Measurements from ENCODE around the gene IQSEC2. TPM values are rescaled to one million over a fixed set of nuclear protein-coding genes. Genes with fewer than 3 reads are reported as not detected.

The IQSEC2 gene
- total RNA-seq, 2 experiments from 2014 or later, result 0.21 TPM

- Mint-ChIP-seq H3K4me1 (no peaks in the 10 kb centered on the region), H3K9me3 (ENCODE audit: low read depth) (no peaks in the 10 kb centered on the region), H3K36me3 (ENCODE audit: low read depth) (no peaks in the 10 kb centered on the region), H3K27me3 (no peaks in the 10 kb centered on the region), H3K4me3 (no peak overlapping the region), H3K27ac (no peak overlapping the region)
- DNase-seq (no peak), ATAC-seq (no peak)
- ChIA-PET POLR2A (no interaction called here), CTCF (interaction anchor here (0.6 to 2.7 kb wide), 4 partner anchors 9 to 46 kb away, joined by 3 to 12 read pairs (median 3); no protein-coding TSS in a partner anchor)
- intact Hi-C loops (cut with DNase I, micrococcal nuclease), result no loop called here
Measured at GRCh38 chrX:53253293-53254020, 27.9 kb downstream of the IQSEC2 start.

GRCh38 chrX:53251307-53251706 lies 30.1 kb downstream of the IQSEC2 start:
- ChIA-PET CTCF (interaction anchor here (2.7 kb wide), 1 partner anchor 12 kb away, joined by 12 read pairs; no protein-coding TSS in a partner anchor), POLR2A (no interaction called here)
- H3K27ac Mint-ChIP-seq, result no peak overlapping the region
- no peaks in the 10 kb centered on the region for H3K27me3 Mint-ChIP-seq
- no peaks in the 10 kb centered on the region for H3K4me1 Mint-ChIP-seq
- ATAC-seq (no peak), DNase-seq (no peak)
- H3K9me3 Mint-ChIP-seq (ENCODE audit: low read depth), result no peaks in the 10 kb centered on the region
- intact Hi-C loops (cut with DNase I, micrococcal nuclease), result no loop called here
- H3K4me3 Mint-ChIP-seq, result no peak overlapping the region
- H3K36me3 Mint-ChIP-seq (ENCODE audit: low read depth), result no peaks in the 10 kb centered on the region

DNA sequence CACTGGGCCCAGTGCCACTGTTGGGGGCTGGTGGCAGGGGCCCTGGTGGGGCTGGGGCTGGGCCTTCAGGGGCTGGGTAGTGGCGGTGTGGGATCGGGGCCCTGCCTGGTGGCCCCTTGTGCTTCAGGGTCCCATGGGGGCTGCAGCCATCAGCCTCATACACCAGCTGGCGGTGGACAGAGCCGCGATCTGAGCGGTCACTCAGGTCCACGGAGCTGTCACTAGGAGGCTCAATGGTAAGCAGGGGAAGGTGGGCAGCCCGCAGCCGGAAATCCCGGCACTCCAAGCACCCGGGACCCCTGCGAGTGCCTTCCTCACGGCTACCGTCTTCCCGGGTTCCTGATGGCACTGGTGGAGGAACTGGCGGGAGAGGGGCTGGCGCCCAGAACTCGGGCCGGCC lies 30.8 kb downstream of the IQSEC2 start:
- POLR2A ChIA-PET, result no interaction called here
- no peak overlapping the region for H3K27ac Mint-ChIP-seq
- CTCF ChIA-PET, result interaction anchor here (2.7 kb wide), 1 partner anchor 11 kb away, joined by 12 read pairs; no protein-coding TSS in a partner anchor

GRCh38 chrX:53249408-53250042 lies 31.9 kb downstream of the IQSEC2 start:
- no peaks in the 10 kb centered on the region for H3K27me3 Mint-ChIP-seq
- no peak for DNase-seq
- ATAC-seq, result no peak
- H3K27ac Mint-ChIP-seq, result no peak overlapping the region
- no peaks in the 10 kb centered on the region for H3K36me3 Mint-ChIP-seq (ENCODE audit: low read depth)
- intact Hi-C loops (cut with DNase I, micrococcal nuclease), result no loop called here
- H3K9me3 Mint-ChIP-seq (ENCODE audit: low read depth), result no peaks in the 10 kb centered on the region
- no peak overlapping the region for H3K4me3 Mint-ChIP-seq
- H3K4me1 Mint-ChIP-seq, result no peaks in the 10 kb centered on the region
- ChIA-PET POLR2A (interaction anchor here (0.6 kb wide), 1 partner anchor 1711 kb away, joined by 3 read pairs; no protein-coding TSS in a partner anchor), CTCF (no interaction called here)

More for the DNA sequence above, 30.8 kb downstream of the IQSEC2 start:
- intact Hi-C loops (cut with DNase I, micrococcal nuclease), result no loop called here
- ATAC-seq (no peak), DNase-seq (no peak)
- Mint-ChIP-seq H3K36me3 (ENCODE audit: low read depth) (no peaks in the 10 kb centered on the region), H3K4me3 (no peak overlapping the region), H3K27me3 (no peaks in the 10 kb centered on the region), H3K4me1 (no peaks in the 10 kb centered on the region), H3K9me3 (ENCODE audit: low read depth) (no peaks in the 10 kb centered on the region)

- H3K27ac Mint-ChIP-seq, result no peak overlapping the region
- POLR2A ChIA-PET, result no interaction called here
- H3K36me3 Mint-ChIP-seq (ENCODE audit: low read depth), result no peaks in the 10 kb centered on the region
- ATAC-seq (no peak), DNase-seq (no peak)
- no peaks in the 10 kb centered on the region for H3K4me1 Mint-ChIP-seq
- H3K9me3 Mint-ChIP-seq (ENCODE audit: low read depth), result no peaks in the 10 kb centered on the region
- H3K27me3 Mint-ChIP-seq, result no peaks in the 10 kb centered on the region
- CTCF ChIA-PET, result no interaction called here
- H3K4me3 Mint-ChIP-seq, result no peak overlapping the region
- intact Hi-C loops (cut with DNase I, micrococcal nuclease), result no loop called here
Measured at GRCh38 chrX:53247928-53248327, 33.5 kb downstream of the IQSEC2 start.

- ATAC-seq, result no peak
- Mint-ChIP-seq H3K4me1 (no peaks in the 10 kb centered on the region), H3K36me3 (ENCODE audit: low read depth) (no peaks in the 10 kb centered on the region), H3K27me3 (no peaks in the 10 kb centered on the region), H3K4me3 (no peak overlapping the region), H3K27ac (no peak overlapping the region), H3K9me3 (ENCODE audit: low read depth) (no peaks in the 10 kb centered on the region)
- POLR2A ChIA-PET, result no interaction called here
- CTCF ChIA-PET, result no interaction called here
- intact Hi-C loops (cut with DNase I, micrococcal nuclease), result no loop called here
- no peak for DNase-seq
Measured at GRCh38 chrX:53246231-53246630, 35.2 kb downstream of the IQSEC2 start.

- H3K27ac Mint-ChIP-seq, result no peak overlapping the region
- intact Hi-C loops (cut with DNase I, micrococcal nuclease), result no loop called here
- CTCF ChIA-PET, result interaction anchor here (0.8 to 1.0 kb wide), 3 partner anchors 9 to 13 kb away, joined by 3 read pairs; no protein-coding TSS in a partner anchor
- H3K27me3 Mint-ChIP-seq, result no peaks in the 10 kb centered on the region
- no peaks in the 10 kb centered on the region for H3K9me3 Mint-ChIP-seq (ENCODE audit: low read depth)
- no peak for DNase-seq
- no peaks in the 10 kb centered on the region for H3K36me3 Mint-ChIP-seq (ENCODE audit: low read depth)
- POLR2A ChIA-PET, result no interaction called here
- no peaks in the 10 kb centered on the region for H3K4me1 Mint-ChIP-seq
- no peak overlapping the region for H3K4me3 Mint-ChIP-seq
- ATAC-seq, result no peak
Measured at GRCh38 chrX:53244610-53245009, 36.8 kb downstream of the IQSEC2 start.

DNA sequence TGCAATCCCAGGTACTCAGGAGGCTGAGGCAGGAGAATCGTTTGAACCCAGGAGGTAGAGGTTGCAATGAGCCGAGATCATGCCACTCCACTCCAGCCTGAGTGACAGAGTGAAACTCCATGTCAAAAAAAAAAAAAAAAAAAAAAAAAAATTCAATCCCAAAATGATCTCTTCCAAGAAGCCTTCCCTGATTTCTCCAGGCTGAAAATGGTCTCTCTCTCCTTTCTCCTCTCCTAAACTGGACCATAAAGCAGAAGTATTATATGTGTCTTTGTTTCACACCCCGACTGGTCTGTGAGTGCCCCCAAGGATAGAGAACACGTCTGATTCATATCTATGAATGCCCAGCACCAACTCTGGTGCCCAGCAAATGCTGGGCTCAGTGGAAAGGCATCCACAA lies 39.1 kb downstream of the IQSEC2 start:
- no peaks in the 10 kb centered on the region for H3K9me3 Mint-ChIP-seq (ENCODE audit: low read depth)
- H3K27ac Mint-ChIP-seq, result no peak overlapping the region
- ATAC-seq (no peak), DNase-seq (no peak)
- POLR2A ChIA-PET, result no interaction called here
- no peaks in the 10 kb centered on the region for H3K27me3 Mint-ChIP-seq
- peaks cover 6% of the 10 kb centered on the region for H3K4me1 Mint-ChIP-seq
- intact Hi-C loops (cut with DNase I, micrococcal nuclease), result no loop called here
- H3K36me3 Mint-ChIP-seq (ENCODE audit: low read depth), result no peaks in the 10 kb centered on the region
- CTCF ChIA-PET, result interaction anchor here (0.6 kb wide), 1 partner anchor 111 kb away, joined by 3 read pairs; no protein-coding TSS in a partner anchor
- no peak overlapping the region for H3K4me3 Mint-ChIP-seq

- ChIA-PET CTCF (no interaction called here), POLR2A (no interaction called here)
- no peak overlapping the region for H3K27ac Mint-ChIP-seq
- ATAC-seq (no peak), DNase-seq (no peak)
- H3K9me3 Mint-ChIP-seq (ENCODE audit: low read depth), result no peaks in the 10 kb centered on the region
- H3K27me3 Mint-ChIP-seq, result no peaks in the 10 kb centered on the region
- no peaks in the 10 kb centered on the region for H3K36me3 Mint-ChIP-seq (ENCODE audit: low read depth)
- H3K4me3 Mint-ChIP-seq, result no peak overlapping the region
- intact Hi-C loops (cut with DNase I, micrococcal nuclease), result no loop called here
- H3K4me1 Mint-ChIP-seq, result peaks cover 6% of the 10 kb centered on the region
Measured at GRCh38 chrX:53241558-53241957, 39.8 kb downstream of the IQSEC2 start.

GRCh38 chrX:53239474-53239873 lies 41.9 kb downstream of the IQSEC2 start:
- DNase-seq (peak; percentile 89), ATAC-seq (peak; percentile 98)
- Mint-ChIP-seq H3K27ac (no peak overlapping the region), H3K36me3 (ENCODE audit: low read depth) (no peaks in the 10 kb centered on the region), H3K27me3 (no peaks in the 10 kb centered on the region), H3K4me1 (peaks cover 6% of the 10 kb centered on the region), H3K9me3 (ENCODE audit: low read depth) (no peaks in the 10 kb centered on the region), H3K4me3 (peak overlapping the region; percentile 27)
- intact Hi-C loops (cut with DNase I, micrococcal nuclease), result no loop called here
- ChIA-PET POLR2A (interaction anchor here (0.5 to 0.8 kb wide), 2 partner anchors 14 to 20 kb away, joined by 3 to 4 read pairs; no protein-coding TSS in a partner anchor), CTCF (interaction anchor here (0.6 to 3.0 kb wide), 19 partner anchors 12 to 244 kb away, joined by 3 to 12 read pairs (median 4); partner anchors contain the start of genes RIBC1 and SMC1A)

- Mint-ChIP-seq H3K27ac (no peak overlapping the region), H3K4me3 (no peak overlapping the region), H3K9me3 (ENCODE audit: low read depth) (no peaks in the 10 kb centered on the region), H3K4me1 (peaks cover 6% of the 10 kb centered on the region), H3K36me3 (ENCODE audit: low read depth) (no peaks in the 10 kb centered on the region), H3K27me3 (no peaks in the 10 kb centered on the region)
- DNase-seq (no peak), ATAC-seq (no peak)
- CTCF ChIA-PET, result interaction anchor here (1.3 kb wide), 1 partner anchor 10 kb away, joined by 3 read pairs; no protein-coding TSS in a partner anchor
- POLR2A ChIA-PET, result no interaction called here
- intact Hi-C loops (cut with DNase I, micrococcal nuclease), result no loop called here
Measured at GRCh38 chrX:53237056-53237455, 44.3 kb downstream of the IQSEC2 start.

Data from activated CD4-positive, alpha-beta T cell treated with anti-CD3 and anti-CD28 coated beads for 36 hours (primary cell).